Kidney epithelial cell (primary cell): Measurements from ENCODE around the gene MCOLN1. TPM values are rescaled to one million over a fixed set of nuclear protein-coding genes. Genes with fewer than 3 reads are reported as not detected.

ENCODE experiments used
- DNase-seq: peaks from one replicate; pipeline ENCODE4 v3.0.0-alpha.2; 2010; ENCODE audit warnings: low read depth
- H3K27me3 ChIP-seq: 2 replicates; pipeline ENCODE4 v1.6.0; 2011; ENCODE audit warnings: low read length; ENCODE audit not compliant: control insufficient read depth, insufficient read depth
- H3K36me3 ChIP-seq: 2 replicates; pipeline ENCODE4 v1.5.1; 2011; ENCODE audit warnings: low read length; ENCODE audit not compliant: control insufficient read depth, insufficient read depth
- H3K4me3 ChIP-seq: 2 replicates; pipeline ENCODE4 v1.5.1; 2011; ENCODE audit warnings: low read depth, mild to moderate bottlenecking, control low read depth, low read length
- total RNA-seq: library from RNA; depleted of rRNA; stranded (reverse); fragments of >200 nt; gene quantifications from 2 replicates; pipeline ENCODE4 v1.2.3, GENCODE V29; 2015
- TF ChIP-seq, protein P1 (sequence below): IDR thresholded peaks from 2 replicates; pipeline ENCODE4 v1.5.1; 2011; ENCODE audit warnings: mild to moderate bottlenecking, moderate library complexity, low read length, control low read depth, inconsistent platforms; ENCODE audit not compliant: insufficient read depth, poor library complexity, severe bottlenecking

The MCOLN1 gene
- total RNA-seq, 1 donor from 2014 or later: 13.7 TPM

DNA sequence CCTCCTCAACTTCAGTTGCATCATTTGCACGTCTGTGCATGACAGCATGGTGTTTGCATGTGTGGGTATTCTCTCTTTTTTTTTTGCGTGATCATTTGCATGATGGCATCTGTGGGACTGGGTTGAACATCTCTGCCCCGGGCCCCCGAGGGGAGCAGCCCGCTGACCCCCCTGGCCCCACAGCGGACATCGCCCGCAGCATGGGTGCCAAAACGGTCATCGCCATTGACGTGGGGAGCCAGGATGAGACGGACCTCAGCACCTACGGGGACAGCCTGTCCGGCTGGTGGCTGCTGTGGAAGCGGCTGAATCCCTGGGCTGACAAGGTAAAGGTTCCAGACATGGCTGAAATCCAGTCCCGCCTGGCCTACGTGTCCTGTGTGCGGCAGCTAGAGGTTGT, 36.2 kb downstream of the MCOLN1 start:
- Histone ChIP-seq H3K36me3 (no peaks in the 10 kb centered on the region), H3K27me3 (no peaks in the 10 kb centered on the region), H3K4me3 (no peak overlapping the region)
- no peak for DNase-seq
- TF ChIP-seq, protein P1, sequence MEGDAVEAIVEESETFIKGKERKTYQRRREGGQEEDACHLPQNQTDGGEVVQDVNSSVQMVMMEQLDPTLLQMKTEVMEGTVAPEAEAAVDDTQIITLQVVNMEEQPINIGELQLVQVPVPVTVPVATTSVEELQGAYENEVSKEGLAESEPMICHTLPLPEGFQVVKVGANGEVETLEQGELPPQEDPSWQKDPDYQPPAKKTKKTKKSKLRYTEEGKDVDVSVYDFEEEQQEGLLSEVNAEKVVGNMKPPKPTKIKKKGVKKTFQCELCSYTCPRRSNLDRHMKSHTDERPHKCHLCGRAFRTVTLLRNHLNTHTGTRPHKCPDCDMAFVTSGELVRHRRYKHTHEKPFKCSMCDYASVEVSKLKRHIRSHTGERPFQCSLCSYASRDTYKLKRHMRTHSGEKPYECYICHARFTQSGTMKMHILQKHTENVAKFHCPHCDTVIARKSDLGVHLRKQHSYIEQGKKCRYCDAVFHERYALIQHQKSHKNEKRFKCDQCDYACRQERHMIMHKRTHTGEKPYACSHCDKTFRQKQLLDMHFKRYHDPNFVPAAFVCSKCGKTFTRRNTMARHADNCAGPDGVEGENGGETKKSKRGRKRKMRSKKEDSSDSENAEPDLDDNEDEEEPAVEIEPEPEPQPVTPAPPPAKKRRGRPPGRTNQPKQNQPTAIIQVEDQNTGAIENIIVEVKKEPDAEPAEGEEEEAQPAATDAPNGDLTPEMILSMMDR: no peak

GRCh38 chr19:7559102-7559501, 36.7 kb downstream of the MCOLN1 start:
- no peaks in the 10 kb centered on the region for H3K36me3 ChIP-seq
- TF ChIP-seq, protein P1: no peak
- no peak for DNase-seq
- H3K4me3 ChIP-seq: no peak overlapping the region
- no peaks in the 10 kb centered on the region for H3K27me3 ChIP-seq

DNA sequence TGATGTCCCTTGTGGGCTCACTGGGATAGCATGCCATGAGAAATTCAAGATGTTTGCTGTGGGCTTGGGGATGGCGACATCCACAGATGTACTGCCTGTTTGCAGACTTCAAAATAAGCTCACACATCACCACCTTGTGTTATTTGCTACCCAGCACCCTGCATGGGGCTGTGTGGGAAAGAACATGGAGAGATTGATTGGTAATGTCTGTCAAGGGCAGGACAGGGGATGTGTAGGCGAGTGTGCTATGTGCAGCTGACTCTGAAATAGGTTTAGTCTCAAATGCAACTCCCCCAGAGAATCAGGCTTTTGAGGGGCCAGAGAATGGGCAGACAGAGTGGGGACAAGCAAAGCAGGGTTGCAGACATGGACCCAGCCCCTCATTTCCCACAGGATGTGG, 37.8 kb downstream of the MCOLN1 start:
- no peak overlapping the region for H3K4me3 ChIP-seq
- no peak for DNase-seq
- TF ChIP-seq, protein P1: no peak
- H3K27me3 ChIP-seq: no peaks in the 10 kb centered on the region
- no peaks in the 10 kb centered on the region for H3K36me3 ChIP-seq

- H3K4me3 ChIP-seq: no peak overlapping the region
- no peaks in the 10 kb centered on the region for H3K27me3 ChIP-seq
- H3K36me3 ChIP-seq: no peaks in the 10 kb centered on the region
- no peak for DNase-seq
- TF ChIP-seq, protein P1: no peak
These were observed 38.9 kb downstream of the MCOLN1 start for GRCh38 chr19:7561325-7561724.

- Histone ChIP-seq H3K36me3 (no peaks in the 10 kb centered on the region), H3K27me3 (no peaks in the 10 kb centered on the region), H3K4me3 (no peak overlapping the region)
- DNase-seq: no peak
- TF ChIP-seq, protein P1: no peak
These were observed 40.4 kb downstream of the MCOLN1 start for GRCh38 chr19:7562646-7563393.

- Histone ChIP-seq H3K4me3 (no peak overlapping the region), H3K36me3 (no peaks in the 10 kb centered on the region), H3K27me3 (no peaks in the 10 kb centered on the region)
- no peak for DNase-seq
- TF ChIP-seq, protein P1: no peak
These were observed 42.4 kb downstream of the MCOLN1 start for GRCh38 chr19:7564866-7565265.
